HG02943 (cell line): Measurements from ENCODE around the gene PCED1B.
"Not testable (repeated sequence)": the region's sequence is repeated elsewhere in the genome, so short reads cannot be mapped to it uniquely, and the experiment has no call there.

Experiments used
- ATAC-seq: cut with Tn5 transposase; IDR thresholded peaks from one replicate; pipeline ENCODE4 v1.9.1; 2021; ENCODE audit warnings: mild to moderate bottlenecking, low read depth, moderate library complexity; ENCODE audit not compliant: unreplicated experiment

PCED1B gene, protein sequence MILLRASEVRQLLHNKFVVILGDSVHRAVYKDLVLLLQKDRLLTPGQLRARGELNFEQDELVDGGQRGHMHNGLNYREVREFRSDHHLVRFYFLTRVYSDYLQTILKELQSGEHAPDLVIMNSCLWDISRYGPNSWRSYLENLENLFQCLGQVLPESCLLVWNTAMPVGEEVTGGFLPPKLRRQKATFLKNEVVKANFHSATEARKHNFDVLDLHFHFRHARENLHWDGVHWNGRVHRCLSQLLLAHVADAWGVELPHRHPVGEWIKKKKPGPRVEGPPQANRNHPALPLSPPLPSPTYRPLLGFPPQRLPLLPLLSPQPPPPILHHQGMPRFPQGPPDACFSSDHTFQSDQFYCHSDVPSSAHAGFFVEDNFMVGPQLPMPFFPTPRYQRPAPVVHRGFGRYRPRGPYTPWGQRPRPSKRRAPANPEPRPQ

DNA sequence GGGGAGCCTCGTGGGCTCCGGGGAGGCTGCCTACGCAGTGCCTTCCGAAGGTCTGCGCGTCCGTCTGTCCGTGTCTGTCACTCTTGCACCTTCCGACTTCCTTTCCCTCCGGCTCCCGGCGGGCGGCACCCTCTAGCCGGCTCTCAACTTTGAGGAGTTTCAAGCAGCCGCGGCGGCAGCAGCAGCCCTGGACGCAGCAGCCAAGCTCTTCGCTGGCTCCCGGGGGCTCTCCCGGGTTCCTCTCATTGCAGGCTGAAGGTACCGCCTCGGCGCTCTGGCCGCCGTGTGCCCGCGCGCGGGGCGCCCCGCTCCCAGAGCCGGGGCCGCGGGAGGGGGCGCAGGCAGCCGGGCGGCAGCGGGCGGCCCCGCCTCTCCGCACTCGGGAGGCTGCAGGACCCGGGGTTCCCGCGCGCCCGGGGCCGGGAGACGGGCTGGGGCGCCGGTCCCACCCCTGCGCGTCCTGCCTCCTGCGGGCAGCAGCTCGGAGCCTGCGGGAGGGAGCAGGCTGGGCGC, at the start of gene PCED1B, which contains the start of gene AMIGO2:
Gene PCED1B (plus strand): TSS at position 154 of the 513 bp plus-strand sequence. CDS start 155,443 bp downstream, outside the sequence.
Gene AMIGO2 (minus strand): TSS at position 492 of the 513 bp plus-strand sequence. CDS start 957 bp downstream, outside the sequence.
- ATAC-seq, result no peak

DNA sequence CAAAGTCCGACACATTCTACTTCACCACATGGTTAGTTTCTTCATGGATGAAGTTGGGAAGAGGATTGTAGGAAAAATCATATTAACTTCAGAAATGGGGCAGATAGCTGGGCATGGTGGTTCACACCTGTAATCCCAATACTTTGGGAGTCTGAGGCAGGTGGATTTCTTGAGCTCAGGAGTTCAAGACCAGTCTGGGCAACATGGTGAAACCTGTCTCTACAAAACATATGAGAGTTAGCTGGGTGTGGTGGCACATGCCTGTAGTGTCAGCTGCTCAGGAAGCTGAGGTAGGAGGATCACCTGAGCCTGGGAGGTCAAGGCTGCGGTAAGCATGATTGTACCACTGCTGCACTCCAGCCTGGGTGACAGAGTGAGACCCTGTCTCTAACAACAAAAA, 49.5 kb upstream of the PCED1B start:
- no peak for ATAC-seq

GRCh38 chr12:47032644-47033043, 46.8 kb upstream of the PCED1B start:
- no peak for ATAC-seq

- no peak for ATAC-seq
Measured at GRCh38 chr12:47033081-47033480, 46.3 kb upstream of the PCED1B start.

GRCh38 chr12:47033789-47034555, 45.4 kb upstream of the PCED1B start:
- no peak for ATAC-seq

DNA sequence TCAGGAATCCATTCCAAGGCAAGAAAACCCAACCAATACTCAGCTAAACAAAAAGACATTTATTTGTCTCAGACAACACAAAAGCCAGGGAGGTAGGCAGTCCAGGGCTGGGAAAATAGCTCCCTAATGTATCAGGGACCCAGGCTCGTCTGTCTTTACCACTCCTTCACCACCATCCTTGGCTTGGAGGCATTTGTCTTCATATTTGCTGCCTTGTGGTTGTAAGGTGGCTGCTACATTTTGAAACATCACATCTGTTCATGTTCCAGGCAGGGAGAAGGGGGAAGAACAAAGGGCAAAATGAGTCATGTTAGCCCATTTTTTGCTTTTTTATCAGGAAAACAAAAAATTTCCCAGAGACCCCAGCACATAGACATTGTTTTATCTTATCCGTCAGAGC, 44.8 kb upstream of the PCED1B start:
- ATAC-seq, result no peak

DNA sequence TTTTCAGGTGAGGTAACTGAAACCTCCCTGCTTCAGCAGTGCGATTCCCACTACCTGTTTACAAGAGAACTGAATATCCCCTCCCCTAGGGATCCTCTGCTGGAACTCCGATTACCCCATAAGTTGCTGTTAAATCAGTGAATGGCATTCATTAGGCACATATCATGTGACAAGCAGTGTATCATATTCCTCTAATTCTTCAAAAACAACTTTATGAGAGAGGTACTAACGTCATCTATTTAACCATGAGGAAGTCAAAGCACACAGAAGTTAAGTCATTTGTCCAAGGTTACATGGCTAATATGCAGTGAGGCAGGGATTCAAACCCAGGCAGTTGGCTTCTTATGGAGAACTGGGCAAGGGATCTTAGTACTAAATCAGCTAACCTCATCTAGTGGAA, 43.9 kb upstream of the PCED1B start:
- ATAC-seq, result no peak

DNA sequence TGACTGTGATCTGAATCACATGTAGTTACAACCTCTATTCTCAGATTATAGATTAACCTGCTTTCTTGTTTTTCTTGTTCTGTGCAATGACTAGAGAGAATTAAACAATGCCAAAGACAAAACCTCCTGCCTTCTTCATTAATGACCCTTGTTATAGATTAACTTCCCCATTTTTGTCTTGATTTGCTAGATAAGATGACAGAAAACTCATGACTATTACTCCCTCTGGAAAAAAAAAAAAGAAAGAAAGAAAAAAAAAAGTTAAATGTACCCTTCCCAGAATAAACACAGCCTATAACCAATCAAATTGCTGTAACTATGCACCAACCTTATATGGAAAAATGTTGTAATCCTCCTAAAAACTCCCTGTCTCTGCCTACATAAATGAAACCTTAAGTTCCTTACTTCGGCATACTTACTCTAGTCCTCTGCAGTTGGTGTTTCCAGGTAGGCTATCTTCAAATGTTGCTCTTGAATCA, 41.1 kb upstream of the PCED1B start:
- no peak for ATAC-seq

DNA sequence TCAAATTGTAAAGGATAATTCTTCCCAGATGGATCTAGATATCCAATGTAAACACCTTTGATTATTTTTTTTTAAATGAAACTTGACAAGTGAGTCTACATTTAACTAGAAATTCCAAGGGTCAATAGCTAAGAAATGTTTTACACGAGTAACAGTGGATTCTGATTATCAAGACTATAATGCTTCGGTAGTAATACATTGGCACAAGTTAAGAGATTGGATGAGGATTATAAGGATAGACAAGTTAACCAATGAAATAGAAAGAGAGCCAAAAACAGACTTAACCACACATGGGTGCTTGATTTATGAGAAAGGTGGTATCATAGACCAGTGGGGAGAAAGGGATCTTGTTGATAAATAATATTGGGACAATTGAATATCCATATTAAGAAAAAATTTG, 40.3 kb upstream of the PCED1B start:
- no peak for ATAC-seq

- no peak for ATAC-seq
Measured at GRCh38 chr12:47039756-47040155, 39.7 kb upstream of the PCED1B start.

DNA sequence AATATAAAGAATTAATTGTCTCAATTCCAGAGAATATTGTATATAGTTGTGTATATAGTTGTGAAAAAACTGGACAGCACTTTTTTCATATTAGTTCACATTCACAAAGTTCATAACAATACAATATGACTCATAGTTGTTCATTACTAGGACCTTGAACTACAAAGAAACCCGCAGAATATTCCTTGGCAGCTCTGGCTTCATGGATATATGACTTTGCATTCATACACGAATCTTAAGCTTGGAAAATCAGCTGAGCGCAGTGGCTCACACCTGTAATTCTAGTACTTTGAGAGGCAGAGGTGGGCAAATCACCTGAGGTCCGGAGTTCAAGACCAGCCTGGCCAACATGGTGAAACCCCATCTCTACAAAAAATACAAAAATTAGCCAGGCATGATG, 38.1 kb upstream of the PCED1B start:
- no peak for ATAC-seq

DNA sequence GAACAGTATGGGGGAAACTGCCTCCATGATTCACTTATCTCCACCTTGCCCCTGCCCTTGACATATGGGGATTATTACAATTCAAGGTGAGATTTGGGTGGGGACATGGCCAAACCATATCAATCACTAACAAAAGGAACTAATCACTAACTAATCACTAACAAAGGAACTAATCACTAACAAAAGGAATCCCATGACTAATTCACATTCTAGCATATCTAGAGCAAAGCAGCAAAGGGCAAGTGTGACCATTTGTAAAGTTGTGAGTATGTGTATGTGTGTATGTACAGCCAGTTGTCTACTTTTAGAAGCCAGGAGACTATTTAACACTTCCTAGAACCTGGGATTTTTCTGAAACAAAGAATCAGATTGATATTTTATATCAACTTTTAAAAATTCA, 30.9 kb upstream of the PCED1B start:
- ATAC-seq, result no peak

DNA sequence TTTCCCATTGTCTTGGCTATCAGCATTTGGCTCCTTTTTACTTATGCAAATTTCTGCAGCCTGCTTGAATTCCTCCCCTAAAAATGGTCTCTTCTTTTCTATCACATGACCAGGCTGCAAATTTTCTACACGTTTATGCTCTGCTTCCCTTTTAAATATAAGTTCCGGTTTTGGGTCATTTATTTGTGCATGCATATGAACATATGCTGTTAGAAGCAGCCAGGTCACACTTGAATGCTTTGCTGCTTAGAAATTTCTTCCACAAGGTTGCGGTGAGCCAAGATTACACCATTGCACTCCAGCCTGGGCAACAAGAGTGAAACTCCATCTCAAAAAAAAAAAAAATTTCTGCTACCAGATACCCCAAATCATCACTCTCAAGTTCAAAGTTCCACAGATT, 28.1 kb upstream of the PCED1B start:
- not testable (repeated sequence) for ATAC-seq

DNA sequence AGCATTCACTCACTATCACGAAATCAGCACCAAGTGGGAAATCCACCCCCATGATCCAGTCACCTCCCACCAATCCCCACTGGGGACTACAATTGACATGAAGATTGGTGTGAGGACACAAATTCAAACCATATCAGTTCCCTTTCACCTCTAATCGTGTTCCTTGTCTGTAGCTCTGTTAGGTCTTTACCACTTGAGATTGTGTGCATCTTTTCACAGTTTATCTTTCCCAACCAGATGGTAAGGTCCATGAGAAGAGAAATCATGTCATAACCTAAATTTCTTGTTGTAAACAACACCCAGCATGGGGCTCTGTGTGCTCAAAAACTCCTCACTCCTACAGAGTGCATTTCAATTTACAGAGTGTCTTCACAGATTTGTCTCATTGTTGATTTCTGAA, 27.1 kb upstream of the PCED1B start:
- ATAC-seq, result no peak

DNA sequence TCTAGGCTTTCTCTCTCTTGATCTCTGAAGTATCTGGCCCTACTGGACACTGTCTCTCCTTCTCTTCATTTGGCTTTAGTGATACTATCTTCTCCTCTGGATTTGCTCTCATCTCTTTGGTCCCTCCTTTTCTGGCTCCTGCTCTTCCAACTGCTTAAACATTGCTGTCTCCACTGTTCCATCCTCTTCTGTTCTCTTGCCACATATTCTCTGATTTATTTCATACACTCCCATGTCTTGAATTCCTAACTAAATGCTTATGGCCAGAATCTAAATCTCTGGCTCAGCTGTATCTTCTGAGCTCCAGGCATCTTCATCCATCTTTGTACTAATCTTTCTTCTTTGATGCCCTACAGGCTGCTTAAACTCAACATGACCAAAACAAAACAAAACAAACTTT, 25.5 kb upstream of the PCED1B start:
- no peak for ATAC-seq

DNA sequence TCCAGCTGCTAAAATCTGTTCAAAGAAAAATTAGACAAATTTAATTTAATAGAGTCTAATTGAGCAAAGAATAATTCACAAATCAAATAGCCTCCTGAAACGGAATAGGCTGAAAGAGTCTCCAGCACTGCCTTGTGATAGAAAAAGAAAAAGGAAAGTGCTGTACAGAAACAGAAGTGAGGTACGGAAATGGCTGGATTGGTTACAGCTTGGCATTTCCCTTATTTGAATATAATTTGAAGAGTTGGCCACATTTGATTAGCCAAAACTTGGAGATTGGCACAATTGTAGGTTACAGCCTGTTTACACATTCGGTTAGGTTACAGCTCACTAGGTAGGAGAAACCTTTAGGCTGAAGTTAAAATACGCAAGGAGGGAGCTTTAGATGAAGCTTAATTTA, 24.8 kb upstream of the PCED1B start:
- ATAC-seq, result no peak

- not testable (repeated sequence) for ATAC-seq
Measured at GRCh38 chr12:47055856-47056255, 23.6 kb upstream of the PCED1B start.

DNA sequence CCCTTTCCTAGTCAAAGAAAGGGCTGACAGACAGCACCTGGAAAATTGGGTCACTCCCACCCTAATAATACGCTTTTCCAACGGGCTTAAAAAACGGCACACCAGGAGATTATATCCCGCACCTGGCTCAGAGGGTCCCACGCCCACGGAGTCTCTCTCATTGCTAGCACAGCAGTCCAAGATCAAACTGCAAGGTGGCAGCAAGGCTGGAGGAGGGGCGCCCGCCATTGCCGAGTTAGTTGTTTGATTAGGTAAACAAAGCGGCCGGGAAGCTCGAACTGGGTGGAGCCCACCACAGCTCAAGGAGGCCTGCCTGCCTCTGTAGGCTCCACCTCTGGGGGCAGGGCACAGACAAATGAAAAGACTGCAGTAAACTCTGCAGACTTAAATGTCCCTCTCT, 22.5 kb upstream of the PCED1B start:
- ATAC-seq, result not testable (repeated sequence)

GRCh38 chr12:47058640-47059039, 20.8 kb upstream of the PCED1B start:
- not testable (repeated sequence) for ATAC-seq

DNA sequence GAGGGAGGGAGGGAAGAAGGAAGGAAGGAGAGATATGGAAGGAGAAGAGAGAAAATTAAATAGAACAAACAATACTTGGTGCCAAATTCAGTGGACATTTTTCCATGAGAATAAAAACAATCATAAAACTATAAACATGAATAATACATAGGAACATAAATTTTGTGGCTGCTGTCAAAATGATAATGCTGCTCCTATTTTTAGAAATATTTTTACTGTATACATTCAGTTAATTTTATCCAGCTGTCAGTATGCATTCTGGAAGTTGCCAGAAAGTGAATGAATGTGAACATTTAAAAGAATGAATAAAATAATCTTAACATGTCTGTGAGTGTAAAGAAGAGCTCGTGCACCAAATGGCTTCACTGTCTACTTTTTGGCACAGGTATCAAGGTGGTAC, 13.9 kb upstream of the PCED1B start:
- no peak for ATAC-seq
